IPS DF 19.7 (cell line): Measurements from ENCODE around the gene LAMA1.
"Not testable (repeated sequence)": the region's sequence is repeated elsewhere in the genome, so short reads cannot be mapped to it uniquely, and the experiment has no call there.

ENCODE experiments used
- DNase-seq: peaks from one replicate; pipeline ENCODE4 v3.0.0-alpha.2; 2013; ENCODE audit warnings: low read depth, low spot score

The LAMA1 gene

GRCh38 chr18:6948281-6949055 lies 169.1 kb downstream of the LAMA1 start:
- no peak for DNase-seq

- DNase-seq = no peak
Observed at GRCh38 chr18:6947338-6948030, 170.1 kb downstream of the LAMA1 start.

- DNase-seq = no peak
Observed at GRCh38 chr18:6943143-6943542, 174.5 kb downstream of the LAMA1 start.

- DNase-seq = no peak
Observed at GRCh38 chr18:6942742-6943141, 174.9 kb downstream of the LAMA1 start.

GRCh38 chr18:6941996-6942395 lies 175.6 kb downstream of the LAMA1 start:
- no peak for DNase-seq

- no peak for DNase-seq
Observed at GRCh38 chr18:6940451-6940850, 177.1 kb downstream of the LAMA1 start.

- DNase-seq = no peak
Observed at GRCh38 chr18:6939972-6940371, 177.6 kb downstream of the LAMA1 start.

- not testable (repeated sequence) for DNase-seq
Observed at GRCh38 chr18:6938403-6938802, 179.2 kb downstream of the LAMA1 start.

- DNase-seq = no peak
Observed at GRCh38 chr18:6938003-6938402, 179.6 kb downstream of the LAMA1 start.

- no peak for DNase-seq
Observed at GRCh38 chr18:6934859-6935258, 182.7 kb downstream of the LAMA1 start.

GRCh38 chr18:6929370-6930102 lies 188.1 kb downstream of the LAMA1 start:
- DNase-seq = no peak

- DNase-seq = no peak
Observed at GRCh38 chr18:6928359-6928758, 189.2 kb downstream of the LAMA1 start.

- no peak for DNase-seq
Observed at GRCh38 chr18:6927153-6927552, 190.4 kb downstream of the LAMA1 start.

GRCh38 chr18:6923220-6923619 lies 194.4 kb downstream of the LAMA1 start:
- DNase-seq = no peak

GRCh38 chr18:6921571-6921970 lies 196.0 kb downstream of the LAMA1 start:
- no peak for DNase-seq

GRCh38 chr18:6920099-6920955 lies 197.3 kb downstream of the LAMA1 start:
- peak; percentile 69 for DNase-seq

GRCh38 chr18:6917072-6917471 lies 200.5 kb downstream of the LAMA1 start:
- DNase-seq = no peak

GRCh38 chr18:6901286-6901926 lies 216.2 kb downstream of the LAMA1 start:
- DNase-seq = no peak

- no peak for DNase-seq
Observed at GRCh38 chr18:6891788-6892187, 225.8 kb downstream of the LAMA1 start.
